ENCODE data around the gene OR6S1. TPM values are rescaled to one million over a fixed set of nuclear protein-coding genes. Genes with fewer than 3 reads are reported as not detected.
"Not testable (repeated sequence)": the region's sequence is repeated elsewhere in the genome, so short reads cannot be mapped to it uniquely, and the experiment has no call there.

Gene OR6S1
- total and polyA plus RNA-seq, 2 experiments from 2014 or later, result not detected

- peaks cover 7% of the 10 kb centered on the region for H3K27me3 ChIP-seq
- H3K36me3 ChIP-seq (replicated peaks; ENCODE audit: insufficient read depth, low read depth), result no peaks in the 10 kb centered on the region
- no peak overlapping the region for H3K4me3 ChIP-seq
- no peaks in the 10 kb centered on the region for H4K20me1 ChIP-seq (ENCODE audit: insufficient read depth, poor library complexity, severe bottlenecking)
- H3K4me1 ChIP-seq (ENCODE audit: insufficient read depth), result no peaks in the 10 kb centered on the region
- no peak overlapping the region for H2AFZ ChIP-seq
- no peak overlapping the region for H3K4me2 ChIP-seq
- H3K27ac ChIP-seq, result peak overlapping the region; percentile 4
- no peak for DNase-seq (ENCODE audit: low spot score)
- no peaks in the 10 kb centered on the region for H3K9me3 ChIP-seq (ENCODE audit: low read depth)
- 47% methylated on average over 4 of the region's 4 CpGs for WGBS (ENCODE audit: low lambda C conversion rate, missing lambda C conversion rate)
- TF ChIP-seq, protein P1, sequence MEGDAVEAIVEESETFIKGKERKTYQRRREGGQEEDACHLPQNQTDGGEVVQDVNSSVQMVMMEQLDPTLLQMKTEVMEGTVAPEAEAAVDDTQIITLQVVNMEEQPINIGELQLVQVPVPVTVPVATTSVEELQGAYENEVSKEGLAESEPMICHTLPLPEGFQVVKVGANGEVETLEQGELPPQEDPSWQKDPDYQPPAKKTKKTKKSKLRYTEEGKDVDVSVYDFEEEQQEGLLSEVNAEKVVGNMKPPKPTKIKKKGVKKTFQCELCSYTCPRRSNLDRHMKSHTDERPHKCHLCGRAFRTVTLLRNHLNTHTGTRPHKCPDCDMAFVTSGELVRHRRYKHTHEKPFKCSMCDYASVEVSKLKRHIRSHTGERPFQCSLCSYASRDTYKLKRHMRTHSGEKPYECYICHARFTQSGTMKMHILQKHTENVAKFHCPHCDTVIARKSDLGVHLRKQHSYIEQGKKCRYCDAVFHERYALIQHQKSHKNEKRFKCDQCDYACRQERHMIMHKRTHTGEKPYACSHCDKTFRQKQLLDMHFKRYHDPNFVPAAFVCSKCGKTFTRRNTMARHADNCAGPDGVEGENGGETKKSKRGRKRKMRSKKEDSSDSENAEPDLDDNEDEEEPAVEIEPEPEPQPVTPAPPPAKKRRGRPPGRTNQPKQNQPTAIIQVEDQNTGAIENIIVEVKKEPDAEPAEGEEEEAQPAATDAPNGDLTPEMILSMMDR (IDR thresholded peaks at IDR 0.05; ENCODE audit: poor library complexity), result no peak
- TF ChIP-seq EZH2 (IDR thresholded peaks at IDR 0.05; ENCODE audit: borderline replicate concordance), result no peak
- TF ChIP-seq EZH2phosphoT487 (IDR thresholded peaks at IDR 0.05; ENCODE audit: low read depth, severe bottlenecking, unreplicated experiment), result no peak
- no peaks in the 10 kb centered on the region for H3K9me2 ChIP-seq (replicated peaks; ENCODE audit: insufficient read depth)
- no peaks in the 10 kb centered on the region for H3K79me2 ChIP-seq
Measured at GRCh38 chr14:20671597-20672283, 30.2 kb upstream of the OR6S1 start.

DNA sequence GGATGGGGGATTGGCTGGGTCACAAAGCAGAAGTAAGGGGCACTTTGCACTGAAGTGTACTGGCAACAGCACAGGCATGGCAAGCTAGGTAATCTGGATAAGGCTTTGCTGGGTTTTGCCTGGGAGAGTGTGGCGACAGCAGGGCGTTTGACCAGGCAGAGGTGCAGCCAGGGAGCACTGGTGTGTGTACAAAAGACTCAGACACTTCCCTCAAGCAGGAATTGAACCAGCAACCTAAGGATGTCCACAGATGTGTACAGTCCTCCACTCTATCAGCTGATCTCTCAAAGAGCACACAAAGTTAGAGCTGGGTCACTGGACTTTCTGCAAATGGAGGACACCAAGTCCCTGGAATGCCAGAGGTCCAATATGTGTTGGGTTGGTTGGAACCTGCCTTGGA, 27.5 kb upstream of the OR6S1 start:
- no peak for DNase-seq (ENCODE audit: low spot score)
- no peaks in the 10 kb centered on the region for H3K79me2 ChIP-seq
- 91% methylated on average over 2 of the region's 2 CpGs for WGBS (ENCODE audit: low lambda C conversion rate, missing lambda C conversion rate)

GRCh38 chr14:20667957-20668356, 26.5 kb upstream of the OR6S1 start:
- H3K27me3 ChIP-seq, result peaks cover 10% of the 10 kb centered on the region
- H3K9me2 ChIP-seq (replicated peaks; ENCODE audit: insufficient read depth), result no peaks in the 10 kb centered on the region
- H2AFZ ChIP-seq, result no peak overlapping the region
- no peak overlapping the region for H3K27ac ChIP-seq
- H3K79me2 ChIP-seq, result no peaks in the 10 kb centered on the region
- H3K4me2 ChIP-seq, result no peak overlapping the region
- no peak overlapping the region for H3K4me3 ChIP-seq
- H3K36me3 ChIP-seq (replicated peaks; ENCODE audit: insufficient read depth, low read depth), result no peaks in the 10 kb centered on the region
- TF ChIP-seq EZH2 (IDR thresholded peaks at IDR 0.05; ENCODE audit: borderline replicate concordance) (no peak), EZH2phosphoT487 (IDR thresholded peaks at IDR 0.05; ENCODE audit: low read depth, severe bottlenecking, unreplicated experiment) (no peak)
- TF ChIP-seq, protein P1 (IDR thresholded peaks at IDR 0.05; ENCODE audit: poor library complexity), result no peak
- no peaks in the 10 kb centered on the region for H3K4me1 ChIP-seq (ENCODE audit: insufficient read depth)
- H4K20me1 ChIP-seq (ENCODE audit: insufficient read depth, poor library complexity, severe bottlenecking), result no peaks in the 10 kb centered on the region
- 98% methylated on average over 2 of the region's 2 CpGs for WGBS (ENCODE audit: low lambda C conversion rate, missing lambda C conversion rate)
- H3K9me3 ChIP-seq (ENCODE audit: low read depth), result no peaks in the 10 kb centered on the region
- DNase-seq (ENCODE audit: low spot score), result no peak

More for the DNA sequence above, 27.5 kb upstream of the OR6S1 start:
- H3K9me3 ChIP-seq (ENCODE audit: low read depth), result no peaks in the 10 kb centered on the region
- H4K20me1 ChIP-seq (ENCODE audit: insufficient read depth, poor library complexity, severe bottlenecking), result no peaks in the 10 kb centered on the region
- no peak overlapping the region for H2AFZ ChIP-seq
- no peaks in the 10 kb centered on the region for H3K9me2 ChIP-seq (replicated peaks; ENCODE audit: insufficient read depth)
- H3K4me1 ChIP-seq (ENCODE audit: insufficient read depth), result no peaks in the 10 kb centered on the region
- no peaks in the 10 kb centered on the region for H3K36me3 ChIP-seq (replicated peaks; ENCODE audit: insufficient read depth, low read depth)
- no peak overlapping the region for H3K4me2 ChIP-seq
- TF ChIP-seq EZH2 (IDR thresholded peaks at IDR 0.05; ENCODE audit: borderline replicate concordance), result no peak
- TF ChIP-seq, protein P1 (IDR thresholded peaks at IDR 0.05; ENCODE audit: poor library complexity), result no peak
- no peak for TF ChIP-seq EZH2phosphoT487 (IDR thresholded peaks at IDR 0.05; ENCODE audit: low read depth, severe bottlenecking, unreplicated experiment)
- peaks cover under 1% of the 10 kb centered on the region for H3K27me3 ChIP-seq
- H3K27ac ChIP-seq, result no peak overlapping the region
- H3K4me3 ChIP-seq, result no peak overlapping the region

- not testable (repeated sequence) for H3K9me2 ChIP-seq (replicated peaks; ENCODE audit: insufficient read depth); H3K36me3 ChIP-seq (replicated peaks; ENCODE audit: insufficient read depth, low read depth); H3K27ac ChIP-seq; H3K79me2 ChIP-seq; H2AFZ ChIP-seq; H3K4me1 ChIP-seq (ENCODE audit: insufficient read depth); H3K4me2 ChIP-seq; H4K20me1 ChIP-seq (ENCODE audit: insufficient read depth, poor library complexity, severe bottlenecking); H3K9me3 ChIP-seq (ENCODE audit: low read depth); H3K4me3 ChIP-seq; DNase-seq (ENCODE audit: low spot score)
- 88% methylated on average over 7 of the region's 7 CpGs for WGBS (ENCODE audit: low lambda C conversion rate, missing lambda C conversion rate)
- peaks cover 20% of the 10 kb centered on the region for H3K27me3 ChIP-seq
Measured at GRCh38 chr14:20666400-20666961, 25.0 kb upstream of the OR6S1 start.

Data from hepatocyte (in vitro differentiated cells).